HG03575 (cell line): ENCODE data around the gene IL17D.

ENCODE experiments used
- ATAC-seq: cut with Tn5 transposase; IDR thresholded peaks from one replicate; pipeline ENCODE4 v1.9.1; 2021; ENCODE audit not compliant: unreplicated experiment, insufficient number of reproducible peaks, low FRiP score; ENCODE audit errors: extremely low read depth

The IL17D gene

GRCh38 chr13:20686863-20687579 lies 16.5 kb upstream of the IL17D start:
- ATAC-seq, result no peak

- ATAC-seq, result no peak
Measured at GRCh38 chr13:20689291-20689690, 14.2 kb upstream of the IL17D start.

GRCh38 chr13:20691616-20692015 lies 11.9 kb upstream of the IL17D start:
- no peak for ATAC-seq

- no peak for ATAC-seq
Measured at GRCh38 chr13:20696073-20696472, 7.4 kb upstream of the IL17D start.

DNA sequence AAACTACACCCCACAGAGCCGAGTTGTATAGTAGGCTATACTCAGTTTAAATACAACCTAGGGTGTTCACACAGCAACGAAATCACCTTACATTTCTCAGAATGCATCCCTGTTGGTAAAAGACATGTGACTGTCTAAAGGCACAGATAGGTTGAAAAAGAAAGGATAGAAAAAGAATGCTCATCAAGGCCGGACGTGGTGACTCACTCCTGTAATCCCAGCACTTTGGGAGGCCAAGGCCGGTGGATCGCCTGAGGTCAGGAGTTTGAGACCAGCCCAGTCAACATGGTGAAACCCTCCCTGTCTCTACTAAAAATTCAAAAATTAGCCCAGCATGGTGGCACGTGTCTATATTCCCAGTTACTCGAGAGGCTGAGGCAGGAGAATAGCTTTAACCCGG lies 3.8 kb upstream of the IL17D start:
- ATAC-seq, result no peak

- no peak for ATAC-seq
Measured at GRCh38 chr13:20700288-20700687, 3.2 kb upstream of the IL17D start.

GRCh38 chr13:20701461-20701860 lies 2.0 kb upstream of the IL17D start:
- no peak for ATAC-seq

- no peak for ATAC-seq
Measured at GRCh38 chr13:20702530-20702914, 977 bp upstream of the IL17D start.

- ATAC-seq, result no peak
Measured at GRCh38 chr13:20703780-20704458, 420 bp downstream of the IL17D start.

GRCh38 chr13:20704459-20705069 lies 1.1 kb downstream of the IL17D start:
- no peak for ATAC-seq

- ATAC-seq, result no peak
Measured at GRCh38 chr13:20706661-20707060, 3.2 kb downstream of the IL17D start.

DNA sequence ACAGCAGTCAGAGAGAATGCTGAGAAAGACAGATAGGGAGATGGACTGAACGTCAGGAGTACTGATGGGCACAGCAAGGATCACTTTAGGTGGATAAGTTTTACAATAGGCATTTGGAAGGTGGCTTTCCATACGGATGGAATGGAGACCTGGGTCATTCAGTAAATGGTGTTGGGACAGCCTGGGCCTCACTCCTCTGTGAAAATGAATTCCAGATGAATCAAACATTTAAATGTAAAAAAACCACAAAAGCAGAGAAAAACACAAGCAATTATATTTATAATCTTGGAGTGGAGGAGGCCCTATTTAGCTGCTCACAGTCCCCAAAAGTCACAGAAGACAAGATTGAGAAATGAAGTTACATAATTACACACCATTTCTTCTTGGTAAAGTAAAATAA lies 4.7 kb downstream of the IL17D start:
- ATAC-seq, result no peak

DNA sequence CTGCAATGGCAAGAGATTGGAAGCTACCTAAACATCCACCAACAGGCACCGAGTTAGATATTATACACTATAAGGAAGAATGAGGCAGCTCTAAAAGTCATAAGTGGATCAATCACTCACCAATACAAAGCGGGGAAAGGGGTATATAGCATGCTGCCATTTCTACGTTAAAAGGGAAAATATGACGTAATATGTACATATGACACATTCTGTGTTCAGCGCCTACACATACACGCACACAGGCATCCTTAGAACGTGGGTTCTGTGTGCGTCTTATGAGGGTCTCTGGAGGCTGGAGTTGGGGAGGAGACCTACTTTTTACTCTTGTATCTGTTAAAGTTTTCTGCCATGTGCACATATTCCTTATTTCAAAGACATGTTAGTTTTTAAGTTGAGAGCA lies 5.9 kb downstream of the IL17D start:
- ATAC-seq, result no peak

GRCh38 chr13:20709782-20710181 lies 6.3 kb downstream of the IL17D start:
- ATAC-seq, result no peak

DNA sequence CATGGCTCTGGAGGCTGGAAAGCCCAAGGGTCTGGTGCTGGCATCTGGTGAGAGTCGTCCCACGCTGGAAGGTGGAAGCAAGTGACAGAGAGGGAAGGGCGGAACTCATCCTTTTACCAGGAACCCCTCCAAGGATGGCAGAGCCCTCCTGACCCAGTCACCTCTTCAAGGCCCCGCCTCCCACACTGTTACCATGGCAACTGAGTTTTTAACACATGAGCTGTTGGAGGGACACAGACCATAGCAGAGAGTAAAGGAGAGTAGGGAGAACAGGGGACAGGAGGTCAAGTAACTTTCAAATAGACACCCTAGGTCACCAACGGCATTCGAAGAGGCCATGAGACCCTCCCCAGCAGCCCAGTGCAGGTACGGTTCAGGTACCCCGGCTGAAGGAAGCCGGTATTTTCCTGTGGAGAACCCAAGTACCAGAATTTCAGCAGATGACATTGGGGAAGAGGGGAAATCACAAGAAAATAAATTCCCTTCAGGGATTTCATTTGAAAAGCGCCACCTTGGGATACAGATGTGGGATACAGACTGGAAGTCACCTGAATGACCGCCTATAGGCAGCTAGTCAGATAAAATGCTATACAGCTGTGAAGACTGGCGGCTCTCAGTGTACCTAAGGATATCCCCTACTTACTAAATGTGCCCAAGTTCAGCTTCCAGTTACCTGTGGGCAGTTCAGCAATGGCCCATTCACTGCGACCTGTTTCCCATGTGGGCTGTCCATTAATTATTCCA lies 8.0 kb downstream of the IL17D start:
- no peak for ATAC-seq

DNA sequence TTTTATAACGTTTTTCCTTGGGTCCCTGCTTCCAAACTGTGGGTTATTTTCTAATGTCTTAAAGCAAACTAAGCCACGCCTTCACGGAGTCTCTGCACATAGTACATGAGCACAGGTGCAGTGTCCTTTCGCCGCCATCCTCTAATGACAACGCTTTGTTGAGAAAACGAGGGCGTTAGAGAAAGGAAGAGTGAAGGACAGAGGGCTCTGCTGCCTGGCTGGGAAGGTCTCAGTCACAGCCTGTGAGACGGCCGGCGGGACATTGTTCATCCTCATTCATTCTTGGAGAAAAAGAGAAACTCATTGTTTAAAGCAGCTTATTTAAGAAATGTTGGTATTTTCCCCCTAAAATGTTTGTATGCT lies 9.5 kb downstream of the IL17D start:
- ATAC-seq, result no peak

- ATAC-seq, result no peak
Measured at GRCh38 chr13:20713751-20714150, 10.3 kb downstream of the IL17D start.

GRCh38 chr13:20714161-20714560 lies 10.7 kb downstream of the IL17D start:
- no peak for ATAC-seq

DNA sequence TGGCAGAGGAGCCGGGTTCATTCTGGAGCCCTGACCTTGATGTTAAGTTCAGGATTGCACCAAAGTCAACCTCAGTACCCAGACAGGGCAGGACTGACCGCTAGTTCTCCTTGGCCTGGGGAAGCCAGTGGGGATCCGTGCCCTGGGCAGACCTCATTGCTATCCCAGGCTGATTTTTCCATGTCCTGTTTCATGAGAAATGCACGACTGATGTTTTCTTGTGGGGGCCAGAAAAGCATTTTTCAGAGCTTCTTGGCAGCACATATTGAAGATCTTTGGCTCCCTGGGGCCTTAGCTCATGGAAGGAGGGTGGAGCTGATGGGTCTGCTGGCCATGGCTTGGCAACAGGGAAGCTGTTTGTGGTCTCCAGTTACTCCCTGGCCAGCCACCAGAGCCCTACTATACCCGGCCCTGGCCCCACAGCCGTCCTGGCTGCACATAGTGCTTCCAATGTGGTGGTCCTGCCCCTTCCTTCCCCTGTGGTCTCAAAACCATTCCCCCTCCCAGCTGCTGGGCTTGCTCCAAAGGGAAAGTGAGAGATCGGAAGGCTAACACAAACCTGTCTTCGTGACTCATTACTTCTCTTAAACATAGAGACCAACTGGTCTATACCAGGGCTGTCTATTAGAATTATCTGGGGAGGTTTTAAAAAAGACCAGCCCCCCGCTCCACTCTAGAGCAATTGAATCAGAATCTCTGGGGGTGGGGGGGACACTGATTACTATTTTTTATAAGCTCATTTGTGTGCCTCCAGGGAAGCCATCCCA lies 11.2 kb downstream of the IL17D start:
- no peak for ATAC-seq
